ENCODE measurements around the gene CREB3L1.
A peak's percentile ranks its signal among the peaks of the same experiment; 100 is the strongest.

The CREB3L1 gene

GRCh38 chr11:46271875-46272815, 5.3 kb upstream of the CREB3L1 start:
- no peak for TF ChIP-seq CTCF (IDR thresholded peaks at IDR 0.05; ENCODE audit: control insufficient read depth, insufficient read depth, low read depth, low read length, missing control alignments)
- no peak for DNase-seq (ENCODE audit: low read depth)
- no peak overlapping the region for H3K4me3 ChIP-seq (ENCODE audit: control insufficient read depth, low read depth, low read length)

GRCh38 chr11:46272816-46273427, 4.5 kb upstream of the CREB3L1 start:
- no peak overlapping the region for H3K4me3 ChIP-seq (ENCODE audit: control insufficient read depth, low read depth, low read length)
- no peak for TF ChIP-seq CTCF (IDR thresholded peaks at IDR 0.05; ENCODE audit: control insufficient read depth, insufficient read depth, low read depth, low read length, missing control alignments)
- DNase-seq (ENCODE audit: low read depth): no peak

GRCh38 chr11:46273511-46274205, 3.8 kb upstream of the CREB3L1 start:
- H3K4me3 ChIP-seq (ENCODE audit: control insufficient read depth, low read depth, low read length): no peak overlapping the region
- DNase-seq (ENCODE audit: low read depth): no peak
- TF ChIP-seq CTCF (IDR thresholded peaks at IDR 0.05; ENCODE audit: control insufficient read depth, insufficient read depth, low read depth, low read length, missing control alignments): no peak

- no peak overlapping the region for H3K4me3 ChIP-seq (ENCODE audit: control insufficient read depth, low read depth, low read length)
- DNase-seq (ENCODE audit: low read depth): no peak
- no peak for TF ChIP-seq CTCF (IDR thresholded peaks at IDR 0.05; ENCODE audit: control insufficient read depth, insufficient read depth, low read depth, low read length, missing control alignments)
Observed at GRCh38 chr11:46275964-46276641, 1.4 kb upstream of the CREB3L1 start.

GRCh38 chr11:46277313-46277621, 195 bp upstream of the CREB3L1 start:
- TF ChIP-seq CTCF (IDR thresholded peaks at IDR 0.05; ENCODE audit: control insufficient read depth, insufficient read depth, low read depth, low read length, missing control alignments): no peak
- peak overlapping the region; percentile 89 for H3K4me3 ChIP-seq (ENCODE audit: control insufficient read depth, low read depth, low read length)
- DNase-seq (ENCODE audit: low read depth): no peak

GRCh38 chr11:46278387-46279125, 1.1 kb downstream of the CREB3L1 start:
- DNase-seq (ENCODE audit: low read depth): no peak
- peak overlapping the region; percentile 89 for H3K4me3 ChIP-seq (ENCODE audit: control insufficient read depth, low read depth, low read length)
- peak; percentile 85 for TF ChIP-seq CTCF (IDR thresholded peaks at IDR 0.05; ENCODE audit: control insufficient read depth, insufficient read depth, low read depth, low read length, missing control alignments)
